Stimulated activated CD4-positive, alpha-beta T cell treated with anti-CD3 and anti-CD28 coated beads, TNF-alpha, amount 100 ng/mL, for 1 hour (primary cell): ENCODE measurements around the gene MICAL2.

Source experiments
- DNase-seq, 3 donors: peaks; one replicate each; pipeline ENCODE4 v3.0.0-alpha.2; 2020; ENCODE audit warnings: low read depth in 3 of 3, low spot score in 1 of 3

The MICAL2 gene

GRCh38 chr11:12149672-12150225 lies 39.4 kb downstream of the MICAL2 start:
- DNase-seq, result no peak

GRCh38 chr11:12150831-12151382 lies 40.5 kb downstream of the MICAL2 start:
- DNase-seq, result no peak

GRCh38 chr11:12152321-12152720 lies 41.9 kb downstream of the MICAL2 start:
- no peak for DNase-seq

- DNase-seq, result no peak
Observed at GRCh38 chr11:12154871-12155668, 44.7 kb downstream of the MICAL2 start.

GRCh38 chr11:12155696-12156095 lies 45.3 kb downstream of the MICAL2 start:
- no peak for DNase-seq

- no peak for DNase-seq
Observed at GRCh38 chr11:12156301-12157140, 46.1 kb downstream of the MICAL2 start.

- no peak for DNase-seq
Observed at GRCh38 chr11:12157241-12157661, 46.9 kb downstream of the MICAL2 start.

- DNase-seq, result no peak
Observed at GRCh38 chr11:12158909-12159308, 48.5 kb downstream of the MICAL2 start.

GRCh38 chr11:12159351-12160099 lies 49.1 kb downstream of the MICAL2 start:
- no peak for DNase-seq

- DNase-seq, result no peak
Observed at GRCh38 chr11:12160231-12160630, 49.8 kb downstream of the MICAL2 start.

- no peak for DNase-seq
Observed at GRCh38 chr11:12160680-12161079, 50.3 kb downstream of the MICAL2 start.

GRCh38 chr11:12161137-12161536 lies 50.7 kb downstream of the MICAL2 start:
- DNase-seq, result no peak

- DNase-seq, result no peak
Observed at GRCh38 chr11:12161603-12162350, 51.4 kb downstream of the MICAL2 start.

GRCh38 chr11:12162652-12163051 lies 52.3 kb downstream of the MICAL2 start:
- no peak for DNase-seq

- no peak for DNase-seq
Observed at GRCh38 chr11:12163181-12163941, 53.0 kb downstream of the MICAL2 start.

GRCh38 chr11:12164061-12165014 lies 53.9 kb downstream of the MICAL2 start:
- DNase-seq, result no peak

GRCh38 chr11:12165237-12165875 lies 55.0 kb downstream of the MICAL2 start:
- no peak for DNase-seq
